MM.1S (cell line): Measurements from ENCODE around the gene TBC1D16.

Source experiments
- DNase-seq: peaks from one replicate; pipeline ENCODE4 v3.0.0-alpha.2; 2015
- H2AFZ ChIP-seq: fragments of 300-600 bp; sonication (generic); 2 replicates; pipeline ENCODE4 v1.6.0; 2016; ENCODE audit warnings: antibody characterized with exemption, low read length
- H3F3A ChIP-seq: fragments of 300-600 bp; sonication (generic); 2 replicates; pipeline ENCODE4 v1.6.1; 2016; ENCODE audit warnings: mild to moderate bottlenecking, antibody characterized with exemption, low read length, moderate library complexity, mixed read lengths; ENCODE audit not compliant: insufficient read depth
- H3K27ac ChIP-seq: fragments of 300-600 bp; sonication (generic); 2 replicates; pipeline ENCODE4 v1.5.1; 2016; ENCODE audit warnings: mild to moderate bottlenecking, low read length
- H3K27me3 ChIP-seq: fragments of 300-600 bp; sonication (generic); replicated peaks from 2 replicates; pipeline ENCODE4 v1.6.0; 2016; ENCODE audit warnings: low read length; ENCODE audit not compliant: insufficient read depth
- H3K36me3 ChIP-seq: fragments of 300-600 bp; sonication (generic); replicated peaks from 2 replicates; pipeline ENCODE4 v1.6.1; 2016; ENCODE audit warnings: mild to moderate bottlenecking, low read length, mixed read lengths; ENCODE audit not compliant: insufficient read depth
- H3K4me1 ChIP-seq: fragments of 300-600 bp; sonication (generic); 2 replicates; pipeline ENCODE4 v1.6.1; 2016; ENCODE audit warnings: low read length, mixed read lengths
- H3K4me2 ChIP-seq: fragments of 300-600 bp; sonication (generic); 2 replicates; pipeline ENCODE4 v1.6.0; 2016; ENCODE audit warnings: low read depth, low read length
- H3K4me3 ChIP-seq: fragments of 300-600 bp; sonication (generic); 2 replicates; pipeline ENCODE4 v1.5.1; 2016; ENCODE audit warnings: low read length, mixed read lengths
- H3K79me2 ChIP-seq: fragments of 300-600 bp; sonication (generic); 2 replicates; pipeline ENCODE4 v1.6.1; 2016; ENCODE audit warnings: mixed run types, low read length, mixed read lengths
- H3K9ac ChIP-seq: fragments of 300-600 bp; sonication (generic); 2 replicates; pipeline ENCODE4 v1.6.1; 2016; ENCODE audit warnings: low read length, mixed read lengths
- H3K9me2 ChIP-seq: fragments of 300-600 bp; sonication (generic); replicated peaks from 2 replicates; pipeline ENCODE4 v1.6.1; 2016; ENCODE audit warnings: mild to moderate bottlenecking, low read length, mixed read lengths; ENCODE audit not compliant: insufficient read depth
- H3K9me3 ChIP-seq: fragments of 300-600 bp; sonication (generic); replicated peaks from 2 replicates; pipeline ENCODE4 v1.6.1; 2016; ENCODE audit warnings: mild to moderate bottlenecking, low read length, mixed read lengths; ENCODE audit not compliant: insufficient read depth
- H4K20me1 ChIP-seq: fragments of 300-600 bp; sonication (generic); 2 replicates; pipeline ENCODE4 v1.6.1; 2016; ENCODE audit warnings: mild to moderate bottlenecking, low read length, moderate library complexity, mixed read lengths; ENCODE audit not compliant: insufficient read depth
- EZH2 ChIP-seq: fragments of 300-600 bp; sonication (generic); optimal IDR thresholded peaks from 2 replicates; pipeline ENCODE3; 2017; ENCODE audit warnings: low read depth, mild to moderate bottlenecking, antibody characterized with exemption, low read length, mixed read lengths
- EZH2phosphoT487 ChIP-seq: fragments of 300-600 bp; sonication (generic); IDR thresholded peaks from 2 replicates; pipeline ENCODE4 v1.6.1; 2018; ENCODE audit warnings: antibody characterized with exemption, low read length
- TF ChIP-seq, protein P1 (sequence below): fragments of 300-600 bp; sonication (generic); IDR thresholded peaks from 2 replicates; pipeline ENCODE4 v1.5.1; 2016; ENCODE audit warnings: antibody characterized with exemption, low read length, mixed read lengths

TBC1D16 gene

DNA sequence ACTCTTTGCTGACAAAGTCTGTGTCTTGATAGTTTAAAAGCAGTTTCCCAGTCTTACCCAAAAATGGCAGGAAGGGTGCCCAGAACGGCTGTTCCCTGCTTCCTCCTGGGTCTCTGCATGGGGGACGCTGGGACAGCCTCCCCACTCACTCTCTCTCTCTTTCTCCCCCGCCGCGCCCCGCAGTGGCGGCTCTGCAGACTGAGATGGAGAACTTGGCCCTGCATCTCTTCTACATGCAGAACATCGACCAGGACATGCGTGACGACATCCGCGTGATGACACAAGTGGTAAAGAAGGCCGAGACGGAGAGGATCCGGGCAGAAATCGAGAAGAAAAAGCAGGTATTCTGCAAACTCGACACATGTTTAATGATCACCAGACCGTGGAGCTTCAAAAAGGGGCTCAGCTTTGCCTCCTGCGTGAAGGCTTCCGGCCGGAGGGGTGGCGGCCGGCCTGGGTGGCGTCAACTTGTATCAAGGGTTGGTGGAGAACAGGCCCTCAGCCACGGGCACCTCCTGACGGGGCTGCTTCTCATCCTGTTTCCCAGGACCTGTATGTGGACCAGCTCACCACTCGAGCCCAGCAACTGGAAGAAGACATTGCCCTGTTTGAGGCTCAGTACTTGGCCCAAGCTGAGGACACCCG lies 22.8 kb upstream of the TBC1D16 start:
- no peaks in the 10 kb centered on the region for H3K9me2 ChIP-seq
- H3K4me2 ChIP-seq: no peak overlapping the region

DNA sequence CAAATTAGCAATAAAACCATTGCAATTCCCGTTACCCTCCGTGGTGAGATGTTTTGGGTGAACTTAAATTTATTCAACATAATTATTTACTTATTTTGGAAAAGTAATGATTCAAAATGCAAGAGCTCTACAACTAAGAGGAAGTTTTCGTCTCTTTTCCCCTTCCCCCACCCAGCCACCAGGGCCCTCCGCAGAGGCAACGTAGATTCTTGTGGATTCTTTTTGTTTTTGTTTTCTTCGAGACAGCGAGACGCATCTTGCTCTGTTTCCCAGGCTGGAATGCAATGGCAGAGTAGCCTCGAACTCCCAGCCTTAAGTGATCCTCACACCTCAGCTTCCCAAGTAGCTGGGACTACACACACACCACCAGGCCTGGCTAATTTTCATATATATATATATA lies 19.9 kb upstream of the TBC1D16 start:
- no peak for DNase-seq
- Histone ChIP-seq H3K9me2 (no peaks in the 10 kb centered on the region), H3K36me3 (no peaks in the 10 kb centered on the region), H3K9ac (no peak overlapping the region), H3K4me1 (no peaks in the 10 kb centered on the region), H3K4me3 (no peak overlapping the region), H3K9me3 (no peaks in the 10 kb centered on the region), H2AFZ (no peak overlapping the region), H3K79me2 (no peaks in the 10 kb centered on the region), H3K27ac (no peak overlapping the region), H3K27me3 (peaks cover 98% of the 10 kb centered on the region), H3K4me2 (no peak overlapping the region), H4K20me1 (no peaks in the 10 kb centered on the region), H3F3A (no peaks in the 10 kb centered on the region)
- TF ChIP-seq, protein P1, sequence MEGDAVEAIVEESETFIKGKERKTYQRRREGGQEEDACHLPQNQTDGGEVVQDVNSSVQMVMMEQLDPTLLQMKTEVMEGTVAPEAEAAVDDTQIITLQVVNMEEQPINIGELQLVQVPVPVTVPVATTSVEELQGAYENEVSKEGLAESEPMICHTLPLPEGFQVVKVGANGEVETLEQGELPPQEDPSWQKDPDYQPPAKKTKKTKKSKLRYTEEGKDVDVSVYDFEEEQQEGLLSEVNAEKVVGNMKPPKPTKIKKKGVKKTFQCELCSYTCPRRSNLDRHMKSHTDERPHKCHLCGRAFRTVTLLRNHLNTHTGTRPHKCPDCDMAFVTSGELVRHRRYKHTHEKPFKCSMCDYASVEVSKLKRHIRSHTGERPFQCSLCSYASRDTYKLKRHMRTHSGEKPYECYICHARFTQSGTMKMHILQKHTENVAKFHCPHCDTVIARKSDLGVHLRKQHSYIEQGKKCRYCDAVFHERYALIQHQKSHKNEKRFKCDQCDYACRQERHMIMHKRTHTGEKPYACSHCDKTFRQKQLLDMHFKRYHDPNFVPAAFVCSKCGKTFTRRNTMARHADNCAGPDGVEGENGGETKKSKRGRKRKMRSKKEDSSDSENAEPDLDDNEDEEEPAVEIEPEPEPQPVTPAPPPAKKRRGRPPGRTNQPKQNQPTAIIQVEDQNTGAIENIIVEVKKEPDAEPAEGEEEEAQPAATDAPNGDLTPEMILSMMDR: no peak
- no peak for TF ChIP-seq EZH2phosphoT487
- TF ChIP-seq EZH2: peak; percentile 54

More for the DNA sequence above, 22.8 kb upstream of the TBC1D16 start:
- H3K9me3 ChIP-seq: no peaks in the 10 kb centered on the region
- H3K27me3 ChIP-seq: peaks cover 96% of the 10 kb centered on the region
- H3K27ac ChIP-seq: no peak overlapping the region
- TF ChIP-seq, protein P1: no peak
- no peak for TF ChIP-seq EZH2
- no peaks in the 10 kb centered on the region for H3K79me2 ChIP-seq
- no peak overlapping the region for H3K4me3 ChIP-seq
- no peaks in the 10 kb centered on the region for H4K20me1 ChIP-seq
- no peaks in the 10 kb centered on the region for H3K36me3 ChIP-seq
- H3K4me1 ChIP-seq: no peaks in the 10 kb centered on the region
- H3K9ac ChIP-seq: no peak overlapping the region
- H3F3A ChIP-seq: no peaks in the 10 kb centered on the region
- no peak overlapping the region for H2AFZ ChIP-seq
- DNase-seq: no peak

DNA sequence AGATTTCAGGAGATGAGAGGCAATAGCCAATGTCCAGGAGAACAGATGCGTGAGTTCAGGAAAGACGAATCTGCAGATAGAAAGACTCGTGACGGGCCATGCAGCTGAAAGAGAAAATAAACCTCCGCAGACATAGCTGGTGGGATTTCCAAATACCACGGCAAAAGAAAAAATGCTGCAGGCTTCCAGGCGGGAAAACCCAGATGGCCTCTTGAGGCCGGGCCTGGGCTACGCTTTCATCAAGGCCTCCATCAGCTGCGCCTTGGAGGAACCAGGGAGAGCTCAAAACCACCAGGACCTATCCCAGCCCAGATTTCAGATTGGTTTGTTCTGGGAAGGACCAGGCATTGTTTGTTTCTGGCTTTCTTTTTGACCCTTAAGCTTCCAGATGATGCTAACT lies 17.4 kb upstream of the TBC1D16 start:
- Histone ChIP-seq H3K27ac (no peak overlapping the region), H2AFZ (no peak overlapping the region), H3K27me3 (peaks cover 96% of the 10 kb centered on the region), H3K4me2 (no peak overlapping the region), H3K4me1 (no peaks in the 10 kb centered on the region), H3K79me2 (no peaks in the 10 kb centered on the region), H4K20me1 (no peaks in the 10 kb centered on the region), H3K9me3 (no peaks in the 10 kb centered on the region), H3K9me2 (no peaks in the 10 kb centered on the region), H3K36me3 (no peaks in the 10 kb centered on the region), H3K9ac (no peak overlapping the region), H3F3A (no peaks in the 10 kb centered on the region), H3K4me3 (no peak overlapping the region)
- DNase-seq: no peak
- TF ChIP-seq EZH2 (peak; percentile 23), EZH2phosphoT487 (no peak)
- TF ChIP-seq, protein P1: no peak
